B cell (primary cell): ENCODE data around the gene CNOT1. TPM values are rescaled to one million over a fixed set of nuclear protein-coding genes. Genes with fewer than 3 reads are reported as not detected.

Experiments used
- ATAC-seq: fragments of 200-7000 bp; cut with Tn5 transposase; one replicate; pipeline ENCODE4 v1.10.0; 2021; ENCODE audit warnings: low read depth, mild to moderate bottlenecking, moderate number of reproducible peaks, moderate library complexity
- CTCF ChIA-PET: fragments of 350-600 bp; sonication (Branson Sonifier 250); formaldehyde crosslinking; loops from one replicate; lab custom pipeline; 2021; ENCODE audit warnings: antibody characterized with exemption, inconsistent platforms; lab: Charles Lee
- POLR2A ChIA-PET: fragments of 350-600 bp; sonication (Branson Sonifier 250); formaldehyde crosslinking; loops from one replicate; lab custom pipeline; 2021; ENCODE audit warnings: antibody characterized with exemption; lab: Charles Lee
- DNase-seq: peaks from one replicate; pipeline ENCODE4 v3.0.0; 2013
- H2AFZ ChIP-seq: 2 replicates; pipeline ENCODE4 v1.6.1; 2012; ENCODE audit warnings: mild to moderate bottlenecking, low read depth, low read length; ENCODE audit not compliant: insufficient read depth, poor library complexity, severe bottlenecking
- H3K27ac ChIP-seq, 2 donors: 1 replicate in 1 of 2; 2 replicates in 1 of 2; pipeline ENCODE4 v1.5.1; 2012 to 2013; ENCODE audit warnings: low read length in 2 of 2, mild to moderate bottlenecking in 2 of 2, moderate library complexity in 1 of 2
- H3K27me3 ChIP-seq, 4 experiments: fragments of 200-600 bp in 1 of 4; sonication (generic) in 1 of 4; replicated peaks in 1 of 4; 1 replicate in 2 of 4; 2 replicates in 2 of 4; pipeline versions ENCODE4 v1.6.1 to v1.7.0; 2013 to 2016; ENCODE audit warnings: low read length in 3 of 4, mild to moderate bottlenecking in 2 of 4, mixed read lengths in 1 of 4, moderate library complexity in 1 of 4; ENCODE audit not compliant: insufficient read depth in 4 of 4, control insufficient read depth in 3 of 4; ENCODE audit errors: control extremely low read depth in 1 of 4
- H3K36me3 ChIP-seq, 2 experiments: replicated peaks in 1 of 2; 1 replicate in 1 of 2; 2 replicates in 1 of 2; pipeline versions ENCODE4 v1.6.1 to v1.7.1; 2013; ENCODE audit warnings: low read length in 1 of 2; ENCODE audit not compliant: insufficient read depth in 2 of 2, control insufficient read depth in 1 of 2; ENCODE audit errors: control extremely low read depth in 1 of 2, extremely low read depth in 1 of 2
- H3K4me1 ChIP-seq, 2 donors: fragments of 200-600 bp in 1 of 2; sonication (generic) in 1 of 2; 1 replicate in 1 of 2; 2 replicates in 1 of 2; pipeline versions ENCODE4 v1.5.1 to v1.6.1; 2013 to 2017; ENCODE audit warnings: low read length in 2 of 2; ENCODE audit not compliant: control insufficient read depth in 2 of 2, insufficient read depth in 2 of 2
- H3K4me2 ChIP-seq: replicated peaks from 2 replicates; pipeline ENCODE3; 2012; ENCODE audit warnings: mild to moderate bottlenecking, low read depth, low read length; ENCODE audit not compliant: poor library complexity, severe bottlenecking
- H3K4me3 ChIP-seq, 5 experiments: fragments of 200-600 bp in 1 of 5; sonication (generic) in 1 of 5; 1 replicate in 3 of 5; 2 replicates in 2 of 5; pipeline versions ENCODE4 v1.5.1 to v1.7.0; 2011 to 2016; ENCODE audit warnings: low read length in 4 of 5, mild to moderate bottlenecking in 4 of 5, low read depth in 2 of 5, control low read depth in 1 of 5, moderate library complexity in 1 of 5; ENCODE audit not compliant: insufficient read depth in 1 of 5; ENCODE audit errors: control extremely low read depth in 1 of 5, extremely low read depth in 1 of 5
- H3K79me2 ChIP-seq: fragments of 200-600 bp; sonication (generic); one replicate; pipeline ENCODE4 v1.6.0; 2016; ENCODE audit warnings: low read length; ENCODE audit not compliant: control insufficient read depth, insufficient read depth
- H3K9ac ChIP-seq: fragments of 200-600 bp; sonication (generic); 2 replicates; pipeline ENCODE4 v1.6.1; 2017; ENCODE audit warnings: mild to moderate bottlenecking, low read length, moderate library complexity
- H3K9me3 ChIP-seq, 3 donors: one replicate each; pipeline versions ENCODE4 v1.6.1 to v1.7.1; 2013; ENCODE audit warnings: low read length in 2 of 3; ENCODE audit not compliant: control insufficient read depth in 2 of 3, insufficient read depth in 1 of 3; ENCODE audit errors: control extremely low read depth in 1 of 3
- H4K20me1 ChIP-seq: 2 replicates; pipeline ENCODE4 v1.6.0; 2012; ENCODE audit warnings: mild to moderate bottlenecking, low read length; ENCODE audit not compliant: insufficient read depth, control insufficient read depth, poor library complexity, severe bottlenecking
- H3K27ac Mint-ChIP-seq: one replicate; pipeline ENCODE4 v1.8.0; 2021; ENCODE audit warnings: mixed read lengths
- H3K27me3 Mint-ChIP-seq: one replicate; pipeline ENCODE4 v1.8.0; 2021; ENCODE audit warnings: mixed read lengths
- H3K4me1 Mint-ChIP-seq: one replicate; pipeline ENCODE4 v1.8.0; 2021; ENCODE audit warnings: mixed read lengths
- H3K4me3 Mint-ChIP-seq: one replicate; pipeline ENCODE4 v1.8.0; 2021; ENCODE audit warnings: mixed read lengths
- H3K9me3 Mint-ChIP-seq: one replicate; pipeline ENCODE4 v1.8.0; 2022; ENCODE audit warnings: mixed read lengths; ENCODE audit not compliant: insufficient read depth
- EZH2 ChIP-seq: IDR thresholded peaks from 2 replicates; pipeline ENCODE4 v1.6.1; 2012; ENCODE audit warnings: borderline replicate concordance, low read depth, mild to moderate bottlenecking, moderate library complexity, low read length; ENCODE audit not compliant: insufficient read depth, poor library complexity, severe bottlenecking
- WGBS: methylation state at CpG from one replicate; pipeline ENCODE4 v1.1.5; 2013; ENCODE audit warnings: missing lambda C conversion rate; ENCODE audit not compliant: insufficient coverage; 5-methylcytosine and 5-hydroxymethylcytosine counted together
- intact Hi-C: fragments of 100-400 bp; cut with micrococcal nuclease; formaldehyde crosslinking; loops from one replicate; pipeline ENCODE4 v1.10.0; 2022
- polyA plus RNA-seq: library from polyadenylated mRNA; depleted of rRNA; stranded (reverse); fragments of >200 nt; gene quantifications from 2 replicates; pipeline ENCODE4 v1.2.3, GENCODE V29; 2012
- total RNA-seq, 2 donors: library from RNA; stranded (reverse); fragments of 120-200 nt in 1 of 2; gene quantifications; 1 replicate in 1 of 2; 2 replicates in 1 of 2; pipeline versions ENCODE4 v1.2.3 to v1.2.4, GENCODE V29; 2013 to 2022
- TF ChIP-seq, protein P1 (sequence below): fragments of 200-600 bp; IDR thresholded peaks from one replicate; pipeline ENCODE4 v1.8.0; 2022; ENCODE audit warnings: antibody characterized with exemption, mild to moderate bottlenecking

CNOT1 gene
- total and polyA plus RNA-seq, 2 donors (not counting 1 experiment from before 2014, with no cell fraction given): 211 to 268 TPM

DNA sequence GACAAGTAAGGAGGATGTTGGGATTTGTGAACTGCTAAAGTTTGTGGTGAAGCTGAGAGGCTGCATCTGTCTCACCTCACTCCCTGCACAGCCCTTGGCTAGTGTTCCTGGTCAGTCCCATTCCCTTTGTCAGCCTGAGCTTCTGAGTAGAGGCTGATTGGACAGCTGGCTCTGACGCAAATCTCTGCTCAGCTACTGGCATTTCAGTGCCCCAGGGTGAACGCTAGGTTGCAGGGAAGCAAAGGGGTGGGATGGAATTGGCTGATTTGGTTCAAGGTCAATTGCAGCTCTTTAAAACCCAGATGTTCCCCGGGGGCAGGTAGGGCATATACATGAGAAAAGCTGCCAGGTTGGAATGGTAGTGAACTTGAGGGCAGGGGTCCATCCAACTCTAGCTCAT is 23.1 kb upstream of the CNOT1 start:
- TF ChIP-seq, protein P1, sequence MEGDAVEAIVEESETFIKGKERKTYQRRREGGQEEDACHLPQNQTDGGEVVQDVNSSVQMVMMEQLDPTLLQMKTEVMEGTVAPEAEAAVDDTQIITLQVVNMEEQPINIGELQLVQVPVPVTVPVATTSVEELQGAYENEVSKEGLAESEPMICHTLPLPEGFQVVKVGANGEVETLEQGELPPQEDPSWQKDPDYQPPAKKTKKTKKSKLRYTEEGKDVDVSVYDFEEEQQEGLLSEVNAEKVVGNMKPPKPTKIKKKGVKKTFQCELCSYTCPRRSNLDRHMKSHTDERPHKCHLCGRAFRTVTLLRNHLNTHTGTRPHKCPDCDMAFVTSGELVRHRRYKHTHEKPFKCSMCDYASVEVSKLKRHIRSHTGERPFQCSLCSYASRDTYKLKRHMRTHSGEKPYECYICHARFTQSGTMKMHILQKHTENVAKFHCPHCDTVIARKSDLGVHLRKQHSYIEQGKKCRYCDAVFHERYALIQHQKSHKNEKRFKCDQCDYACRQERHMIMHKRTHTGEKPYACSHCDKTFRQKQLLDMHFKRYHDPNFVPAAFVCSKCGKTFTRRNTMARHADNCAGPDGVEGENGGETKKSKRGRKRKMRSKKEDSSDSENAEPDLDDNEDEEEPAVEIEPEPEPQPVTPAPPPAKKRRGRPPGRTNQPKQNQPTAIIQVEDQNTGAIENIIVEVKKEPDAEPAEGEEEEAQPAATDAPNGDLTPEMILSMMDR: no peak
- TF ChIP-seq EZH2: no peak
- ChIA-PET POLR2A (no interaction called here), CTCF (interaction anchor here (0.5 to 1.0 kb wide), 2 partner anchors 8 to 317 kb away, joined by 3 read pairs; no protein-coding TSS in a partner anchor)
- DNase-seq (no peak), ATAC-seq (no peak)
- Histone ChIP-seq H3K79me2 (no peaks in the 10 kb centered on the region), H3K9me3 (no peaks in the 10 kb centered on the region), H3K27me3 (no peaks in the 10 kb centered on the region), H3K36me3 (no peaks in the 10 kb centered on the region), H3K9ac (no peak overlapping the region), H3K4me3 (no peak overlapping the region), H4K20me1 (no peaks in the 10 kb centered on the region), H3K27ac (no peak overlapping the region), H3K4me2 (no peak overlapping the region), H3K4me1 (no peaks in the 10 kb centered on the region), H2AFZ (no peak overlapping the region)
- no peak overlapping the region for H3K4me3 Mint-ChIP-seq
- peaks cover 4% of the 10 kb centered on the region for H3K4me1 Mint-ChIP-seq
- H3K27ac Mint-ChIP-seq: no peak overlapping the region
- intact Hi-C loops: no loop called here
- WGBS: 79% methylated on average over 3 of the region's 3 CpGs
- peaks cover 6% of the 10 kb centered on the region for H3K27me3 Mint-ChIP-seq
- no peaks in the 10 kb centered on the region for H3K9me3 Mint-ChIP-seq

DNA sequence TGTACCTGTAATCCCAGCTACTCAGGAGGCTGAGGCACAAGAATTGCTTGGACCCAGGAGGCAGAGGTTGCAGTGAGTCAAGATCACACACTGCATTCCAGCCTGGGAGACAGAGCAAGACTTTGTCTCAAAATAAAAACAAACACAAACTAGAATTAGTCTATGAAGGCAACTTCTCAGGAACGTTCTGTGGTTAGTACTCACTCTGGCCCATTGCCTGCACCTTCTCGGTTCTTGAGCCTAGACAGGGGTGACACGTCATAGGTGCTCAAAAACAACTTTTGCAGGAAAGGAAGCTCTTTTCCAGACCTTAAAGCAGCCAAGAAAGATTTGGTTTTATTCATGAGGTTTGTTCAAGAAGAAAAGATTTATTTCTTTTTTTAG is 22.3 kb upstream of the CNOT1 start:
- no peak overlapping the region for H3K4me3 Mint-ChIP-seq
- Histone ChIP-seq H3K27ac (no peak overlapping the region), H3K4me3 (no peak overlapping the region), H3K4me1 (no peaks in the 10 kb centered on the region), H4K20me1 (no peaks in the 10 kb centered on the region), H3K27me3 (no peaks in the 10 kb centered on the region), H2AFZ (no peak overlapping the region), H3K36me3 (no peaks in the 10 kb centered on the region), H3K9me3 (no peaks in the 10 kb centered on the region), H3K9ac (no peak overlapping the region), H3K4me2 (no peak overlapping the region), H3K79me2 (no peaks in the 10 kb centered on the region)
- 96% methylated on average over 3 of the region's 3 CpGs for WGBS
- no peak for ATAC-seq
- H3K27ac Mint-ChIP-seq: no peak overlapping the region
- ChIA-PET CTCF (interaction anchor here (1.5 kb wide), 1 partner anchor 9 kb away, joined by 3 read pairs; no protein-coding TSS in a partner anchor), POLR2A (no interaction called here)
- peaks cover 6% of the 10 kb centered on the region for H3K27me3 Mint-ChIP-seq
- no peaks in the 10 kb centered on the region for H3K9me3 Mint-ChIP-seq
- intact Hi-C loops: no loop called here
- TF ChIP-seq, protein P1: no peak
- no peak for TF ChIP-seq EZH2
- DNase-seq: no peak
- H3K4me1 Mint-ChIP-seq: peaks cover 4% of the 10 kb centered on the region
